SW480 (cell line): ENCODE results near the gene PPM1D.
"Not testable (repeated sequence)": the region's sequence is repeated elsewhere in the genome, so short reads cannot be mapped to it uniquely, and the experiment has no call there.

Source experiments
- DNase-seq: peaks from one replicate; pipeline ENCODE4 v3.0.0-alpha.2; 2016; ENCODE audit warnings: low spot score

Gene PPM1D

GRCh38 chr17:60622961-60623360, 23.0 kb downstream of the PPM1D start:
- no peak for DNase-seq

DNA sequence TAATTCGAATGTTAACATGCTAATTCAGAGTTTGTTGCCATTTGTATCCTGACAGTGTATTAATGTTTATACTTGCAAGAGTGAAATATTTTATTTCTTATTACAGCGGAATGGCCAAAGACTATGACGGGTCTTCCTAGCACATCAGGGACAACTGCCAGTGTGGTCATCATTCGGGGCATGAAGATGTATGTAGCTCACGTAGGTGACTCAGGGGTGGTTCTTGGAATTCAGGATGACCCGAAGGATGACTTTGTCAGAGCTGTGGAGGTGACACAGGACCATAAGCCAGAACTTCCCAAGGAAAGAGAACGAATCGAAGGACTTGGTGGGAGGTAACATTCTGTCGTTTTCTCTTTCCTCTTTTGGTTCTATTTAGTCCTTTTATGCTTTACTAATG, 23.4 kb downstream of the PPM1D start:
- no peak for DNase-seq

DNA sequence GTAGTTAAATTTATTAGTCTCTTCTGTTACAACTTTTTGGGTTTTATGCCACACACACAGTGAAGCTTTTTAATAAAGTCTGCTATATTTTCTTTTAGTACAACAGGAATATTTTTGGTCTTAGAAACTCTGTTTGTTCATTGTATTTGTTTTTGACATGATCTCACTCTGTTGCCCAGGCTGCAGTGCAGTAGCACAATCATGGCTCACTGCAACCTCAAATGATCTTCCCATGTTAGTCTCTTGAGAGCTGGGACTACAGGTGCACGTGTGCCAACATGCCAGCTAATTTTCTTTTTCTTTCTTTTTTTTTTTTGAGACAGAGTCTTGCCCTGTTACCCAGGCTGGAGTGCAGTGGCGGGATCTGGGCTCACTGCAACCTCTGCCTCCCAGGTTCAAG, 27.1 kb downstream of the PPM1D start:
- no peak for DNase-seq

DNA sequence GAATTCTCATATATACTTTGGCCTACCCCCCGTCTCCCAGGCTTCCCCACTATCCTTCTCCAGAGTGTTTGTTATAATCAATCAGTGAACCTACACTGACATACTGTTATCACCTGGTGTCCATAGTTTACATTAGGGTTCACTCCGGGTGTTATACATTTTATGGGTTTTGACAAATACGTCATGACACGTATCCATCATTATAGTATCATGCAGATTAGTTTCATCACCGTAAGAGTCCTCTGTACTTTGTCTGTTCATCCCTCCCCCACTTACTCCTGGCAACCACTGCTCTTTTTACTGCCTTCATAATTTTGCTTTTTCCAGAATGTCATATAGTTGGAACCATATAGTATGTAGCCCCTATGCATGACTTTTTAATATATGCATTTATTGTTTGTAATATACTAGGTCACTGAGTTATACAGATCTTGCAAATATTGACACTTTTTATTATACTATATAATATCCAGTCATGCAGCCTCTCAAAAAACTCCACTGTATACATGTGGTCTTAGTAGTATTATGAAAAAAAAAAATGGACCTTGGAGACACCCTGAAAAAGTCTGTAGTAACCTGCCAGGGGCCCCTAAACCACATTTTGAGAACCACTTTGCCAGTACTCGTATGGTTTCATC, 28.4 kb downstream of the PPM1D start:
- DNase-seq = no peak

DNA sequence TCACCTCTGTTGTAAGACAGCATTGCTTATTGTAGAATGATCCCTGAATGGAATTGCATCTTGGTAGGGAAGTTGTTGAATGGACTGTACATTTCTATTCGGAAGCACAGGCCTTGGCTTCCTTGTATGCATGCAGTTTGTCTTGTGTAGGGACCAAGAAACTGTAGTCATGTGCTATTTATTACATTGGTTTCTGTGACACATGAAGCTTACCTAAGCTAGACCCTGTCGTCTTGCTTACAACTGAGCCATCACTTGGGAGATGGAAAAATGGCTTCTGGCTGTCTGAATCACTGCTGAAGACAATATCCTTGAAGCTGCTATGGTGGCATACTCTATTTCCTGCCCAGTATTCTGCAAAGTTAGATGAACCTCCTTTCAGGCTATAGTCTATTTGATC, 29.1 kb downstream of the PPM1D start:
- DNase-seq = no peak

DNA sequence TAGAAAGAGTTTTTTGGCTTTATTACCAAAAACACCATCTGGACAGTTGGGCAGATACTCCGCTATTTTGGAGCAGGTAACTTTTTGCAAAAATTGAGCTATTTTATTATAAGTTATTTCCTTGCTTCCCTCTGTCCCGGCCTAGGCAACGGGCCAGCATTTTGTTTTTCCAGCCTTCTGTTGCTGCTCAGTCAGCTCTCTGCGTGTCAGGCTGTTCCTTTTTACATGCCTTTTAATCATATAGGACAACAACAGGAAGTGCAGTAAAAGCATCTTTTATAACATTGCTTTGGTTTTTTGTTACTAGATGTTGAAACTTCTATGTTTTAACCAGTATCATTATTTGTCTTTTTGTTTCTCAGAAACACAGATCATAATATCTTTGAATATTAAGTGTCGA, 30.4 kb downstream of the PPM1D start:
- no peak for DNase-seq

DNA sequence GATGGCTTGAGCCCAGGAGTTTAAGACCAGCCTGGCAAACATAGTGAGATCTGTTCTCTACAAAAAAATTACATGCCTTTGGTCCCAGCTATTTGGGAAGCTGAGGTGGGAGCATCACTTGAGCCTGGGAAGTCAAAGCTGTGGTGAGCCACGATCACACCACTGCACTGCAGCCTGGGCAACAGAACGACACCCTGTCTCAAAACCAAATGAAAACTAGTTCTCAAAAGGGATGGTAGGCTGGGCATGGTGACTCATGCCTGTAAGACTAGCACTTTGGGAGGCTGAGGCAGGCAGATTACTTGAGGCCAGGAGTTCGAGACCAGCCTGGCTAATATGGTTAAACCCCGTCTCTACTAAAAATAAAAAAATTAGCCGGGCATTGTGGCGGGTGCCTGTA, 31.1 kb downstream of the PPM1D start:
- DNase-seq = no peak

DNA sequence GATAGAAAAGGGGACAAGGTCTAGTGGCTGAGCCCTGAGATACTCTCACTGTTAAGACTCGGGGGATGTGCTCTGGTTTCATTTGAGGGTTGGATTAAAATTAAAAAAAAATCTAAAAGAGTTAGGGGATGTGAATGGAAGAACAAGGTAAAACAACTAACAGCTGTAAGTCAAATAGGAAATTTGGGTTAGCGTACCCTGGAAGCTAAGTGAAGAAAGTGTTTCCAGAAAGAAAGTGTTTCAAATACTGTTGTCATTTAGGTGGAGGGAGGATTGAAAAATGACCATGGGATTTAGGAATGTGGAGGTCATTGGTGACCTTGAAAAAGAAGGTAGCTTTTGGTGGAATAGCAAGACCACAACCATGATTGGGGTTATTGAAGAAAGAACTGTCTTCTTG, 37.7 kb downstream of the PPM1D start:
- DNase-seq = no peak

DNA sequence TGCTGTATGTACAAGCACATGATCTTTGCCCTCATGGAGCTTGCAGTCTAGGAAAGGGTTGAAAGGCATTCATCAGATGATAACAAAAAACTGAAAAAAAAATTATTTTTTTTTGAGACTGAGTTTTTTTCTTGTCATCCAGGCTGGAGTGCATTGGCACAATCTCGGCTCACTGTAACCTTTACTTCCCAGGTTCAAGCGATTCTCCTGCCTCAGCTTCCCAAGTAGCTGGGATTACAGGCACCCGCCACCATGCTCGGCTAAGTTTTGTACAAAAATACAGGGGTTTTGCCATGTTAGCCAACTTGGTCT, 39.0 kb downstream of the PPM1D start:
- DNase-seq = no peak

DNA sequence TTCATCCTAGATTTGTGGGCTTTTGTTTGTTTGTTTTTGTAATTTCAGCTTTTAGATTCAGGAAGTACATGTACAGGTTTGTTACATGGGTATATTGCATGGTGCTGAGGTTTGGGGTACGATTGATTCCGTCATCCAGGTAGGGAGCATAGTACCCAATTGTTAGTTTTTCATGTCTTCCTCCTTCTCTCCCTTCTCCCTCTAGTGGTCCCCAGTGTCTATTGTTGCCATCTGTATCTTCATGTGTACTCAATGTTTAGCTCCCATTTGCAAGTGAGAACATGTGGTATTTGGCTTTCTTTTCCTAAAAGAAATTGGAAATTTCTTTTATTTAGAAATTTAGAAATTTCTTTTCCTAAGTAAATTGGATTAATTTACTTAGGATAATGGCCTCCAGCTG, 40.5 kb downstream of the PPM1D start:
- DNase-seq = no peak

- no peak for DNase-seq
Measured at GRCh38 chr17:60641126-60641525, 41.1 kb downstream of the PPM1D start.

- peak; percentile 65 for DNase-seq
Measured at GRCh38 chr17:60641810-60642220, 41.8 kb downstream of the PPM1D start.

- no peak for DNase-seq
Measured at GRCh38 chr17:60645918-60646523, 46.0 kb downstream of the PPM1D start.

DNA sequence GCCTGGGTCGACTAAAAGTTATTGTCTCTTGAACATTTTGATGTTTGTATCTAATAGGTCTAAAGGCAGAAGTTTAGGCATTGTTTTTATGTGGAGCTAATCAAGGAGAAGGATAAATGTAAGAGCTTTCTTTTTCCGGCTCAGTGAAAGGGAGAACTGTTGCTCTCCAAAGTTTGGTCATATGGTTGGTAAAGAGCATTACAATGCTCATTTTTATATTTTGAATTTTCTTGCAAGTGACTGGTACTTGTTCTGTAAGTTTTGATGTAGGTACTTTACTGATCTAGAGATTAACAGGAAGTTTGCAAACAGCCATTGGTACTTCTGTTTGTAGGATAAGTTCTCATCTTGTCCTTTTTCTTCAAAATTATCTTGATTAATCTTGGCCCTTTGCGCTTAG, 46.7 kb downstream of the PPM1D start:
- DNase-seq = no peak

GRCh38 chr17:60647705-60648104, 47.7 kb downstream of the PPM1D start:
- DNase-seq = no peak

GRCh38 chr17:60652454-60653247, 52.7 kb downstream of the PPM1D start:
- DNase-seq = no peak

DNA sequence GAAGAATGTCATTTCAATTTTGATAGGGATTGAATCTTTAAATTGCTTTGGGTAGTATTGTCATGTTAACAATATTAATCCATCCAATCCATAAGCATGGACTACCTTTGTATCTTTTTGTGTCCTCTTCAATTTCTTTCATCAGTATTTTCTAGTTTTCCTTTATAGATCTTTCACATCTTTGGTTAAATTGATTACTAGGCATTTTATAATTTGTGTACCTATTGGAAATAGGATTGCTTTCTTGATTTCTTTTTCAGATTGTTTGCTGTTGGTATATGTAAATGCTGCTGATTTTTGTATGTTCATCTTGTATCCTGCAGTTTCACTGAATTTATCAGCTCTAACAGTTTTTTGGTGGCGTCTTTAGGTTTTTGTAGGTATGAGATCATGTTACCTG, 53.6 kb downstream of the PPM1D start:
- no peak for DNase-seq

DNA sequence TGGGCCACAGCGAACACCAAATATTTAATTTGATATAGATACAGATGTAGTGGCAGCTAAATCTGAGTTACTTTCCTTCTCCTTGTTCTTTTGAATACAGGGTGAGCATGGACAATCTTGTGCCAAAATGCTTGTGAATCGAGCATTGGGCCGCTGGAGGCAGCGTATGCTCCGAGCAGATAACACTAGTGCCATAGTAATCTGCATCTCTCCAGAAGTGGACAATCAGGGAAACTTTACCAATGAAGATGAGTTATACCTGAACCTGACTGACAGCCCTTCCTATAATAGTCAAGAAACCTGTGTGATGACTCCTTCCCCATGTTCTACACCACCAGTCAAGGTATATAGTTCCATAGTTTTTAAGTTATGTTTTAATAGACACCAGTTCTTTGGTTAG, 56.5 kb downstream of the PPM1D start:
- DNase-seq = no peak

DNA sequence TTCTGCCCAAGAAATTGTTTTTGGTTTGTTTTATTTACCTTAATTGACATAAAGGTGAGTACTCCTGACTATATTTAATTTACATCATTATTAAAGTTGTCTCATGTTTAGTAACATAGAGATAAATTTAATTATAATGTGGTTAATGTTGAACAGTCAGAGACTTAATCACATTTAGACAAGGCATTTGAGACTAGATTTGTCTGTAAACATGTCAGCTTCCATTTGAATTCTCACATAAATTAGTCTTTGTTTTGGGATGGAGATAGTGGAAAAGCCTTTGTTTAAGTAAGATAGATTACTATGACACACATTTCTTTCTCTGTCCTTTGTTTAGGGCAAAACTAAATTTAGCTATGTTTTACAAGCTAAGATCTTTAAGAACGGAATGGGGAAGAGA, 59.2 kb downstream of the PPM1D start:
- DNase-seq = no peak

DNA sequence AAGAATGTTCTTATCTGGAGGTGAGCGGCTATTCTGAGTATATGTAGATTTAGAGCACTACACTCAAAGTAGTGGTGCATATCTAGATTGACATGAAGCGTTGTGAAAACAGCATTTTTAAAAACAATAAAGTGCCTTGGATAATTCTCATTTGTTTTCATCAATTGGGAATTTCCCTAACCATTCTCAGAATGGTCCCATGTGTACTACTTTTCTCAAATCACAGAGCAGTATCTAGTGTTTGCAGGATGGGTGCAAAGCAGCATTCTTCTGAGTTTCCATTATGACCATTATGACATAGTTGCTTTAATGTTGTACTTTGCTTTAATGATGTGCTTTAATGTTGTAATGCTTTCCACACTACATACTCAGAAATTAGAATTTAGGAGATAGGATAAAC, 61.5 kb downstream of the PPM1D start:
- no peak for DNase-seq

- no peak for DNase-seq
Measured at GRCh38 chr17:60664022-60664421, 64.0 kb downstream of the PPM1D start.

DNA sequence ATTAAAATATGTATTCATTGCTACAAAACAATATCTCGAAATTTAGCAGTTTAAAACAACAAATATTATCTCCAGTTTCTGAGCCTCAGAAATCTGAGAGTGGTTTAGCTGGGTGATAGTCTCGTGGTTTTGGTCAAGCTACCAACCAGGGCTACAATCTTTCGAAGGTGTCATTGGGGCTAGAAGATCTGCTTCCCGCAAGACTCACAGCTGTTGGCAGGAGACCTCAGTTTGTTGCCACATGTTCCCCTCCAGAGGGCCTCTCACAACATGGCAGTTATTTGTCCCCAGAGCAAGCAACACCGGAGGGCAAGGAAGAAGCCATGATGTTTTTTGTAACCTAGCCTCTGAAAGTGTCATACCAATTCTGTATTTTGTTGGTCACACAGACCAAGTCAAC, 65.6 kb downstream of the PPM1D start:
- DNase-seq = no peak

DNA sequence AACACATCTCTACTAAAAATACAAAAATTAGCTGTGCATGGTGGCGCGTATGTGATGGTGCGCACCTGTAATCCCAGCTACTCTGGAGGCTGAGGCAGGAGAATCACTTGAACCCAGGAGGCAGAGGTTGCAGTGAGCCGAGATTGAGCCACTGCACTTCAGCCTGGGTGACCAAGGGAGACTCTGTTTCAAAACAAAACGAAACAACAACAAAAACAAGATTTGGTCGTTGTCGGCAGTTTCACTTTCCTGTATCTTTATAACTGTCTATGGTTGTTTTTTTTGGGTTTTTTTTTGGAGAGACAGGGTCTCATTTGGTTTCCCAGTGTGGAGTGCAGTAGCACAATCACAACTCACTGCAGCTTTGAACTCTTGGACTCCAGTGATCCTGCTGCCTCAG, 68.7 kb downstream of the PPM1D start:
- DNase-seq = not testable (repeated sequence)

GRCh38 chr17:60671482-60671881, 71.5 kb downstream of the PPM1D start:
- DNase-seq = no peak
